ENCODE results near the gene ZBTB4. TPM values are rescaled to one million over a fixed set of nuclear protein-coding genes. Genes with fewer than 3 reads are reported as not detected.

Gene ZBTB4
- total RNA-seq, 1 experiment from 2014 or later: 26.3 TPM

DNA sequence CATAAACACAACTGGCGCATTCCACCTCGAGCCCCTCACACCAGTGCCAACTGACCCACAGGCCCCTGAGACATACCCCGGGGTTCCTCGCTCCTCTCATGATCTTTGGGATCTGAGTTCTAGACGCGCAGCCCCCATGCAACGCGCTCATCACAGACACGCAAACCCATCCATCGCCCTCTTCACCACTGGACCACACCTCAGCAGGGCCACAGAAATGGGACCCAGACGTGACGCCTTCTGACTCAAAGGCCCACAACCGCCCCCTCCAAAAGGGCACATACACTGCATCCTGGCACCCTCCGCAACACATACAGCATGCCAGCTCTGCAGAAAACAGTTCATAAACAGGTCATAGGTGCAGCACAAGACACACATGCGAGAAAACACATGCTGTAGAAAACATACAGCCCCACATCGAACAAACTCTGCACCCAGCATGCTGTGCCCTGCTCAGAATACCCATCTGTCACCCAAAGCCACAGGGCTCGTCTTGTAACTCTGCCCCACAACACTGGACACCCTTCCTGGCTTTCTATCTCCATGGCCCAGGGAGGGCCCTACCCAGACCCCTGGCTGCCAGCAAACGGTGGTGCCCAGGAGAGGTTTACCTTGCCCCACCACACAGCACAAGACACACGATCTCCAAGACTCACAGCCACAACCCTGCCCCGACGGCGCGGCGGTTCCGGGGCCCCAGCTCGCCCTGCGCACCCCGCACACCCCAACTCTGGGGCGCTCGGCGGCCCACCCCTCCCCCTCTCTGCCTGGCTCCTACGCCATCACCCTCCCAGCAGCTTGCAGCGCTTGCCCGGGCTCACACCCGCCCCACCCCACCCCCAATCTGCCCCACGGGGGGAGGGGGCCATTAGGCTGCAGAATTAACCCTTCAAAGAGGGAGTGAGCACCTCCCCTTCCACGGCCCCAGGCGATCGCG, 887 bp downstream of the ZBTB4 start:
- no peak for DNase-seq (ENCODE audit: unreplicated experiment)
- TF ChIP-seq, protein P1, sequence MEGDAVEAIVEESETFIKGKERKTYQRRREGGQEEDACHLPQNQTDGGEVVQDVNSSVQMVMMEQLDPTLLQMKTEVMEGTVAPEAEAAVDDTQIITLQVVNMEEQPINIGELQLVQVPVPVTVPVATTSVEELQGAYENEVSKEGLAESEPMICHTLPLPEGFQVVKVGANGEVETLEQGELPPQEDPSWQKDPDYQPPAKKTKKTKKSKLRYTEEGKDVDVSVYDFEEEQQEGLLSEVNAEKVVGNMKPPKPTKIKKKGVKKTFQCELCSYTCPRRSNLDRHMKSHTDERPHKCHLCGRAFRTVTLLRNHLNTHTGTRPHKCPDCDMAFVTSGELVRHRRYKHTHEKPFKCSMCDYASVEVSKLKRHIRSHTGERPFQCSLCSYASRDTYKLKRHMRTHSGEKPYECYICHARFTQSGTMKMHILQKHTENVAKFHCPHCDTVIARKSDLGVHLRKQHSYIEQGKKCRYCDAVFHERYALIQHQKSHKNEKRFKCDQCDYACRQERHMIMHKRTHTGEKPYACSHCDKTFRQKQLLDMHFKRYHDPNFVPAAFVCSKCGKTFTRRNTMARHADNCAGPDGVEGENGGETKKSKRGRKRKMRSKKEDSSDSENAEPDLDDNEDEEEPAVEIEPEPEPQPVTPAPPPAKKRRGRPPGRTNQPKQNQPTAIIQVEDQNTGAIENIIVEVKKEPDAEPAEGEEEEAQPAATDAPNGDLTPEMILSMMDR (IDR thresholded peaks at IDR 0.05; ENCODE audit: unreplicated experiment): no peak
- H3K4me1 Mint-ChIP-seq (ENCODE audit: insufficient read depth, unreplicated experiment): peaks cover 43% of the 10 kb centered on the region
- peak overlapping the region; percentile 84 for H3K4me3 Mint-ChIP-seq (ENCODE audit: unreplicated experiment)
- H3K27me3 Mint-ChIP-seq (ENCODE audit: insufficient read depth, unreplicated experiment): no peaks in the 10 kb centered on the region
- peak overlapping the region; percentile 20 for H3K27ac Mint-ChIP-seq (ENCODE audit: low read depth, unreplicated experiment)
- no peaks in the 10 kb centered on the region for H3K9me3 Mint-ChIP-seq (ENCODE audit: unreplicated experiment)
- CTCF ChIA-PET: interaction anchor here (1.0 to 2.9 kb wide), 3 partner anchors 23 to 124 kb away, joined by 4 to 21 read pairs (median 5); partner anchors contain the start of gene TMEM95
- H3K36me3 Mint-ChIP-seq (ENCODE audit: insufficient read depth, unreplicated experiment): peaks cover 31% of the 10 kb centered on the region
- intact Hi-C loops (cut with micrococcal nuclease): no loop called here
- BruUV-seq (replicated peaks): no TSS peak
- POLR2A ChIA-PET: interaction anchor here (0.5 to 6.9 kb wide), 15 partner anchors 7 to 677 kb away, joined by 3 to 115 read pairs (median 6); partner anchors contain the start of genes CD68, CHRNB1, CTDNEP1 and FGF11

DNA sequence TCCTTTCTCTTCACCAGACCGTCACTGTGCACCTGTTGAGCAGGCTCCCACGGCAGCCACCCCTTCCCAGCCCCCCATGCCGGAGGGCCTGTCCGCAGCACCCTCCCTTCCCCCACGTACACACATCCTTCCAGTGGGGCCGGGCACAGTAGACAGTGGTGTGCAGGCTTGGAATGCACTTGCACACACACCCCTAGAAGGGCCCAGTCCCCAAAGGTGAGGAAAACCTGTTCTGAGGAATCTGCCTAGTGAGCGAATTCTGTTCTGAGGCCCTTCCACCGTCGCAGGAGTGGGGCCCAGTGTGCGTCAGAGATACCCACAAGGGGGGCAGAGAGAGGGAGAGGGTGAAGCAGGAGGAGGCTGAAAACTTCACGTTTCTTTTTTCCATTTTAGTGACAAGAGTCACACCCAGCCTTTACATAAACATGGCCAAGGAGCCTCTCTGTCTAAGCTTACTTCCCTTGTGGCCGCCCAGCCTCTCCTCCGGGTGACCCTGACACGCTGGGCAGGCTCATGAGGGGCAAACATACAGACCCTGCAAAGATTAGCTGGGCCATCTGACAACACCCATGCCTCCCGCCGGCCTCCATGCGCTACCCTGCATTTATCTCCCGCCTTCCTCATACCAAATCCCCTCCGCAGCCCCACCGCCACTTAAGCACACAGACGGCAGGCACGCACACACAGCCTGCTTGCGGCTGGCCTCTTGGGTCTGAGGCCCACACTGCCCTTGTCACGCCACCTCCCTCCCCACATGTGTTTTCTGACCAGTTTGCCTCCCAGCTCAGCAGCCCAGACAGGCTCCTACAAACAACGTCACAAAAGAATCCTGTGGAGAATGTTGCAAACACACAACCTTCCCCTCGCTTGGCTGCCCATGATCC, 1.8 kb downstream of the ZBTB4 start:
- TF ChIP-seq, protein P1 (IDR thresholded peaks at IDR 0.05; ENCODE audit: unreplicated experiment): no peak
- Mint-ChIP-seq H3K27me3 (ENCODE audit: insufficient read depth, unreplicated experiment) (no peaks in the 10 kb centered on the region), H3K9me3 (ENCODE audit: unreplicated experiment) (no peaks in the 10 kb centered on the region), H3K36me3 (ENCODE audit: insufficient read depth, unreplicated experiment) (peaks cover 26% of the 10 kb centered on the region), H3K4me3 (ENCODE audit: unreplicated experiment) (peak overlapping the region; percentile 84), H3K27ac (ENCODE audit: low read depth, unreplicated experiment) (peak overlapping the region; percentile 20), H3K4me1 (ENCODE audit: insufficient read depth, unreplicated experiment) (peaks cover 36% of the 10 kb centered on the region)
- ChIA-PET POLR2A (interaction anchor here (0.5 to 6.9 kb wide), 15 partner anchors 8 to 678 kb away, joined by 3 to 115 read pairs (median 8); partner anchors contain the start of genes CD68, CHRNB1, FGF11 and MPDU1), CTCF (interaction anchor here (0.5 to 2.9 kb wide), 8 partner anchors 11 to 640 kb away, joined by 3 to 21 read pairs (median 4); partner anchors contain the start of gene TMEM95)
- intact Hi-C loops (cut with micrococcal nuclease): no loop called here
- no TSS peak for BruUV-seq (replicated peaks)
- DNase-seq (ENCODE audit: unreplicated experiment): no peak

DNA sequence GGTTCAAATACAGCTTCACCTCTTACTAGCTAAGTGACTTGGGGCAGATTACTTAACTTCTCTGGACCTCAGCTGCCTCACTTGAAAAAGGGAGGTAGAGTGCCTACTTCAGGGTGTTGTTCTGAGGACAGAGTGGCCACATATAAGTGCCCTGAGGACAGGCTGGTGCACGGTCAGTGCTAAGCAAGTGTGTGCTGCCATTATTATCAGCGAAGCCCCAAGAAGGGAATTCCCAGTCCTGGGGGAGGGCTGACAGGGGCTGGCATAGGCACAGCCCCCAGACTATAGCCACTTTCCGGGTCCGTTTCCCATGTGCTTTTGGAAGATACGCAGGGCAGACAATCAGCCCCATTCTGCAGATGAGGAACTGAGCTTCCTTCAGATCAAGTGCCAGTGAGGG, 2.5 kb downstream of the ZBTB4 start:
- peaks cover 25% of the 10 kb centered on the region for H3K36me3 Mint-ChIP-seq (ENCODE audit: insufficient read depth, unreplicated experiment)
- H3K27me3 Mint-ChIP-seq (ENCODE audit: insufficient read depth, unreplicated experiment): no peaks in the 10 kb centered on the region
- CTCF ChIA-PET: interaction anchor here (0.5 to 3.2 kb wide), 10 partner anchors 10 to 641 kb away, joined by 3 to 21 read pairs (median 4); partner anchors contain the start of gene TP53
- TSS peak; percentile 12 for BruUV-seq (replicated peaks)
- no peaks in the 10 kb centered on the region for H3K9me3 Mint-ChIP-seq (ENCODE audit: unreplicated experiment)
- DNase-seq (ENCODE audit: unreplicated experiment): no peak
- peak overlapping the region; percentile 76 for H3K27ac Mint-ChIP-seq (ENCODE audit: low read depth, unreplicated experiment)
- peaks cover 35% of the 10 kb centered on the region for H3K4me1 Mint-ChIP-seq (ENCODE audit: insufficient read depth, unreplicated experiment)
- TF ChIP-seq, protein P1 (IDR thresholded peaks at IDR 0.05; ENCODE audit: unreplicated experiment): no peak
- intact Hi-C loops (cut with micrococcal nuclease): no loop called here
- POLR2A ChIA-PET: interaction anchor here (0.7 to 6.9 kb wide), 14 partner anchors 8 to 679 kb away, joined by 3 to 115 read pairs (median 8); partner anchors contain the start of genes CHRNB1, FGF11, MPDU1 and POLR2A
- H3K4me3 Mint-ChIP-seq (ENCODE audit: unreplicated experiment): peak overlapping the region; percentile 20

Data from MCF 10A (cell line).